Measurements from ENCODE around the gene ELFN1. TPM values are rescaled to one million over a fixed set of nuclear protein-coding genes. Genes with fewer than 3 reads are reported as not detected.

Gene ELFN1
- total RNA-seq, 1 donor from 2014 or later: not detected

- Mint-ChIP-seq H3K4me1 (peaks cover 14% of the 10 kb centered on the region), H3K9me3 (no peaks in the 10 kb centered on the region), H3K36me3 (ENCODE audit: low read depth) (no peaks in the 10 kb centered on the region), H3K27ac (no peak overlapping the region), H3K4me3 (peak overlapping the region; percentile 38), H3K27me3 (peaks cover 34% of the 10 kb centered on the region)
- no peak for TF ChIP-seq CTCF (IDR thresholded peaks at IDR 0.05)
- no peak for ATAC-seq (ENCODE audit: low read depth)
- DNase-seq: no peak
- CTCF ChIA-PET: no interaction called here
- intact Hi-C loops (cut with micrococcal nuclease): no loop called here
- POLR2A ChIA-PET: interaction anchor here (0.6 kb wide), 1 partner anchor 13 kb away, joined by 3 read pairs; no protein-coding TSS in a partner anchor
Measured at GRCh38 chr7:1670894-1671593, 967 bp downstream of the ELFN1 start.

GRCh38 chr7:1671594-1672451 lies 1.7 kb downstream of the ELFN1 start:
- Mint-ChIP-seq H3K4me1 (peaks cover 14% of the 10 kb centered on the region), H3K9me3 (no peaks in the 10 kb centered on the region), H3K27ac (no peak overlapping the region), H3K27me3 (peaks cover 39% of the 10 kb centered on the region), H3K36me3 (ENCODE audit: low read depth) (no peaks in the 10 kb centered on the region), H3K4me3 (no peak overlapping the region)
- peak; percentile 4 for DNase-seq
- ChIA-PET POLR2A (interaction anchor here (0.6 kb wide), 1 partner anchor 13 kb away, joined by 3 read pairs; no protein-coding TSS in a partner anchor), CTCF (no interaction called here)
- intact Hi-C loops (cut with micrococcal nuclease): no loop called here
- no peak for TF ChIP-seq CTCF (IDR thresholded peaks at IDR 0.05)
- no peak for ATAC-seq (ENCODE audit: low read depth)

GRCh38 chr7:1672851-1673486 lies 2.9 kb downstream of the ELFN1 start:
- POLR2A ChIA-PET: no interaction called here
- no peaks in the 10 kb centered on the region for H3K36me3 Mint-ChIP-seq (ENCODE audit: low read depth)
- TF ChIP-seq CTCF (IDR thresholded peaks at IDR 0.05): no peak
- H3K9me3 Mint-ChIP-seq: no peaks in the 10 kb centered on the region
- H3K4me1 Mint-ChIP-seq: peaks cover 10% of the 10 kb centered on the region
- ATAC-seq (ENCODE audit: low read depth) (no peak), DNase-seq (no peak)
- CTCF ChIA-PET: no interaction called here
- intact Hi-C loops (cut with micrococcal nuclease): no loop called here
- H3K27ac Mint-ChIP-seq: no peak overlapping the region
- no peak overlapping the region for H3K4me3 Mint-ChIP-seq
- peaks cover 39% of the 10 kb centered on the region for H3K27me3 Mint-ChIP-seq

- Mint-ChIP-seq H3K4me3 (no peak overlapping the region), H3K36me3 (ENCODE audit: low read depth) (no peaks in the 10 kb centered on the region), H3K9me3 (no peaks in the 10 kb centered on the region), H3K27me3 (peaks cover 34% of the 10 kb centered on the region), H3K4me1 (peaks cover 7% of the 10 kb centered on the region), H3K27ac (no peak overlapping the region)
- ATAC-seq (ENCODE audit: low read depth) (no peak), DNase-seq (no peak)
- TF ChIP-seq CTCF (IDR thresholded peaks at IDR 0.05): no peak
- intact Hi-C loops (cut with micrococcal nuclease): no loop called here
- CTCF ChIA-PET: no interaction called here
- POLR2A ChIA-PET: interaction anchor here (0.6 kb wide), 1 partner anchor 9 kb away, joined by 3 read pairs; no protein-coding TSS in a partner anchor
Measured at GRCh38 chr7:1673581-1674118, 3.6 kb downstream of the ELFN1 start.

Data from activated B cell treated with CpG ODN at 0.5 μM for 24 hours (primary cell).